ENCODE data around the gene GABRR3.

DNA sequence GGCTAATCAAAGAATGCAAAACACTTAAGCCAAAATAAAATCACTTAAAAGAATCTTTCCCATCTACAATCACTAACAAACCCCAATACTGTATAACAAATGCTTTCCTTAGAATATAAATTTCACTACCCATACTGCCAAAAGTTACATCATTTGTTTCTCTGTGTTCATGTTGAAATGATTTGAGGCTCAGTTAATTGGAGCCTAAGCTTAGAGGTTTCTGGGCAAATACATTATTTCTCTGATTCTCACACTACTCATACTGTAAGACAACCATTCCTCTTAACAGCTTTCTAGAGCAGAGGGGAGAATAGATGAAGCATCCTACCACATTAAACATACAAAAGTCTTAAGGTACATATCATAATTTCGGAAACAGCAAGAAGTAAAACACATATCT lies 65.0 kb downstream of the GABRR3 start:
- TF ChIP-seq, protein P1, sequence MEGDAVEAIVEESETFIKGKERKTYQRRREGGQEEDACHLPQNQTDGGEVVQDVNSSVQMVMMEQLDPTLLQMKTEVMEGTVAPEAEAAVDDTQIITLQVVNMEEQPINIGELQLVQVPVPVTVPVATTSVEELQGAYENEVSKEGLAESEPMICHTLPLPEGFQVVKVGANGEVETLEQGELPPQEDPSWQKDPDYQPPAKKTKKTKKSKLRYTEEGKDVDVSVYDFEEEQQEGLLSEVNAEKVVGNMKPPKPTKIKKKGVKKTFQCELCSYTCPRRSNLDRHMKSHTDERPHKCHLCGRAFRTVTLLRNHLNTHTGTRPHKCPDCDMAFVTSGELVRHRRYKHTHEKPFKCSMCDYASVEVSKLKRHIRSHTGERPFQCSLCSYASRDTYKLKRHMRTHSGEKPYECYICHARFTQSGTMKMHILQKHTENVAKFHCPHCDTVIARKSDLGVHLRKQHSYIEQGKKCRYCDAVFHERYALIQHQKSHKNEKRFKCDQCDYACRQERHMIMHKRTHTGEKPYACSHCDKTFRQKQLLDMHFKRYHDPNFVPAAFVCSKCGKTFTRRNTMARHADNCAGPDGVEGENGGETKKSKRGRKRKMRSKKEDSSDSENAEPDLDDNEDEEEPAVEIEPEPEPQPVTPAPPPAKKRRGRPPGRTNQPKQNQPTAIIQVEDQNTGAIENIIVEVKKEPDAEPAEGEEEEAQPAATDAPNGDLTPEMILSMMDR (IDR thresholded peaks at IDR 0.05 in 4 of 5, conservative IDR thresholded peaks at IDR 0.05 in 1 of 5), result no peak
- TF ChIP-seq POLR2A (IDR thresholded peaks at IDR 0.05), result no peak

Measured in gastrocnemius medialis (tissue), 4 donors.